Thoracic aorta (tissue), 2 donors: ENCODE measurements around the gene FAM193B. TPM values are rescaled to one million over a fixed set of nuclear protein-coding genes. Genes with fewer than 3 reads are reported as not detected.

Experiments used
- ATAC-seq: fragments of 150-250 bp; one replicate; pipeline ENCODE4 v1.8.0; 2017; ENCODE audit warnings: low read depth; ENCODE audit not compliant: insufficient number of reproducible peaks, low FRiP score
- DNase-seq: peaks from one replicate; pipeline ENCODE4 v3.0.0-alpha.2; 2020; ENCODE audit warnings: low spot score
- H3K27ac ChIP-seq, 2 donors: fragments of 200-600 bp; sonication (generic); 1 replicate in 1 of 2; 2 replicates in 1 of 2; pipeline ENCODE4 v1.5.1; 2016; ENCODE audit warnings: mild to moderate bottlenecking in 2 of 2, moderate library complexity in 2 of 2
- H3K27me3 ChIP-seq: fragments of 200-600 bp; sonication (generic); replicated peaks from 2 replicates; pipeline ENCODE4 v1.6.0; 2016; ENCODE audit warnings: mild to moderate bottlenecking; ENCODE audit not compliant: insufficient read depth
- H3K36me3 ChIP-seq: fragments of 200-600 bp; sonication (generic); one replicate; pipeline ENCODE4 v1.5.1; 2016
- H3K4me1 ChIP-seq, 2 donors: fragments of 200-600 bp; sonication (generic); 1 replicate in 1 of 2; 2 replicates in 1 of 2; pipeline versions ENCODE4 v1.5.1 to v1.6.0; 2016; ENCODE audit warnings: low read depth in 2 of 2, mild to moderate bottlenecking in 1 of 2; ENCODE audit not compliant: control insufficient read depth in 1 of 2
- H3K4me3 ChIP-seq: fragments of 200-600 bp; sonication (generic); 2 replicates; pipeline ENCODE4 v1.5.1; 2016; ENCODE audit warnings: mild to moderate bottlenecking
- H3K9me3 ChIP-seq: fragments of 200-600 bp; sonication (generic); 2 replicates; pipeline ENCODE4 v1.5.1; 2016
- total RNA-seq, 2 donors: library from RNA; depleted of rRNA; stranded (reverse); fragments of >200 nt; gene quantifications; one replicate each; pipeline versions ENCODE4 v1.1.0 to v1.2.3, GENCODE V29; 2016
- TF ChIP-seq, protein P1 (sequence below): fragments of 200-600 bp; sonication (generic); IDR thresholded peaks from one replicate; pipeline ENCODE4 v1.5.1; 2019; ENCODE audit warnings: antibody characterized with exemption

Gene FAM193B
- total RNA-seq, 2 donors from 2014 or later = 76.6 to 103 TPM

GRCh38 chr5:177526191-177526590 lies 28.2 kb downstream of the FAM193B start:
- Histone ChIP-seq H3K4me3 (no peak overlapping the region), H3K9me3 (no peaks in the 10 kb centered on the region), H3K27me3 (no peaks in the 10 kb centered on the region), H3K27ac (no peak overlapping the region), H3K4me1 (no peaks in the 10 kb centered on the region), H3K36me3 (peaks cover 65% of the 10 kb centered on the region)
- DNase-seq = no peak
- TF ChIP-seq, protein P1, sequence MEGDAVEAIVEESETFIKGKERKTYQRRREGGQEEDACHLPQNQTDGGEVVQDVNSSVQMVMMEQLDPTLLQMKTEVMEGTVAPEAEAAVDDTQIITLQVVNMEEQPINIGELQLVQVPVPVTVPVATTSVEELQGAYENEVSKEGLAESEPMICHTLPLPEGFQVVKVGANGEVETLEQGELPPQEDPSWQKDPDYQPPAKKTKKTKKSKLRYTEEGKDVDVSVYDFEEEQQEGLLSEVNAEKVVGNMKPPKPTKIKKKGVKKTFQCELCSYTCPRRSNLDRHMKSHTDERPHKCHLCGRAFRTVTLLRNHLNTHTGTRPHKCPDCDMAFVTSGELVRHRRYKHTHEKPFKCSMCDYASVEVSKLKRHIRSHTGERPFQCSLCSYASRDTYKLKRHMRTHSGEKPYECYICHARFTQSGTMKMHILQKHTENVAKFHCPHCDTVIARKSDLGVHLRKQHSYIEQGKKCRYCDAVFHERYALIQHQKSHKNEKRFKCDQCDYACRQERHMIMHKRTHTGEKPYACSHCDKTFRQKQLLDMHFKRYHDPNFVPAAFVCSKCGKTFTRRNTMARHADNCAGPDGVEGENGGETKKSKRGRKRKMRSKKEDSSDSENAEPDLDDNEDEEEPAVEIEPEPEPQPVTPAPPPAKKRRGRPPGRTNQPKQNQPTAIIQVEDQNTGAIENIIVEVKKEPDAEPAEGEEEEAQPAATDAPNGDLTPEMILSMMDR = no peak
- ATAC-seq = no peak

DNA sequence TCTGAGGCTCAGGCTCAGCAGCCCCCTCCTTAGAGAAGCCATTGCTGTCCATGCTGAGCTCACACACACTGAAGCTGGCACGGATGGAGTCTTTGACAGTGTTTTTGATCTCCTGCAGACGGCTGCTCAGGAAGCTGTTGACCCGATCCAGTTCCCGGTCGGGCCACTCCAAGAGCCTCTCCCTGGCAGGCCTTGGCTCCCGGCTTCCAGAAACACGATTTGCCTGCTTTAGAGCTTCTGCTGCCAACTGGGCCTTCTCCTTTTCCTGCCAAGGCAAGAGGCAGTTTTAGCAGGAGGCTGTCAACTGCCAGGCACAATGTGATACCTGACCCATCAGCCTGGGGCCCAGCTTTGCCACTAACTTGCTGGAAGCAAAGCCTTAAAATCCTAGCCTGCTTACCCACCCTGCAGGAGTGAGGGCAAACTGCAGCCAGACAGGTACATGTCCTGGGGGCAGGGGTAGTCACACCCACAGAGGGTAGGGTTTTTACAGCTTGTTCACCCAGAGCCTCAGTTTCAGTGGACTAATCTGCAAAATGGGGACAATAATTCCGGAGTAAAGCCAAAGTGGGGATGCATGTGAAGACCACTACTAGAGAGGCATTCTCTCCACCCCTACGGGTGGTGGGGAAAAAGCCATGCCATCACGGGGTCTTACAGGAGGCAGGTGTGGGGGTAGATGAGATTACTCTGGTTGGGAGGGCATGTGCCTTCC lies 29.3 kb downstream of the FAM193B start:
- ATAC-seq (no peak), DNase-seq (no peak)
- no peak overlapping the region for H3K27ac ChIP-seq
- peaks cover 64% of the 10 kb centered on the region for H3K36me3 ChIP-seq
- no peak overlapping the region for H3K4me3 ChIP-seq
- no peaks in the 10 kb centered on the region for H3K9me3 ChIP-seq
- TF ChIP-seq, protein P1 = no peak
- no peaks in the 10 kb centered on the region for H3K4me1 ChIP-seq
- no peaks in the 10 kb centered on the region for H3K27me3 ChIP-seq

GRCh38 chr5:177524539-177524900 lies 29.8 kb downstream of the FAM193B start:
- Histone ChIP-seq H3K4me1 (no peaks in the 10 kb centered on the region), H3K9me3 (no peaks in the 10 kb centered on the region), H3K4me3 (no peak overlapping the region), H3K36me3 (peaks cover 64% of the 10 kb centered on the region), H3K27me3 (no peaks in the 10 kb centered on the region), H3K27ac (no peak overlapping the region)
- DNase-seq (no peak), ATAC-seq (no peak)
- TF ChIP-seq, protein P1 = no peak

GRCh38 chr5:177523711-177524538 lies 30.4 kb downstream of the FAM193B start:
- DNase-seq (no peak), ATAC-seq (no peak)
- no peaks in the 10 kb centered on the region for H3K4me1 ChIP-seq
- H3K4me3 ChIP-seq = no peak overlapping the region
- H3K27ac ChIP-seq = no peak overlapping the region
- no peaks in the 10 kb centered on the region for H3K9me3 ChIP-seq
- H3K36me3 ChIP-seq = peaks cover 62% of the 10 kb centered on the region
- H3K27me3 ChIP-seq = no peaks in the 10 kb centered on the region
- TF ChIP-seq, protein P1 = no peak

GRCh38 chr5:177520916-177521513 lies 33.3 kb downstream of the FAM193B start:
- Histone ChIP-seq H3K27ac (no peak overlapping the region), H3K4me1 (peaks cover 3% of the 10 kb centered on the region in 2 donors), H3K27me3 (no peaks in the 10 kb centered on the region), H3K36me3 (peaks cover 53% of the 10 kb centered on the region), H3K4me3 (no peak overlapping the region), H3K9me3 (no peaks in the 10 kb centered on the region)
- DNase-seq = no peak
- ATAC-seq = no peak
- TF ChIP-seq, protein P1 = no peak
